Measurements from ENCODE around the gene PTPRN2.

GRCh38 chr7:158192184-158192835 lies 395.3 kb downstream of the PTPRN2 start:
- no peak for TF ChIP-seq CBX2 (IDR thresholded peaks at IDR 0.05; ENCODE audit: insufficient read depth, low read length, poor library complexity, severe bottlenecking)
- no peak for TF ChIP-seq PATZ1 (CRISPR knock-in tag; IDR thresholded peaks at IDR 0.05; ENCODE audit: borderline replicate concordance)
- TF ChIP-seq PREB (CRISPR knock-in tag; IDR thresholded peaks at IDR 0.05): no peak
- TF ChIP-seq ZNF644 (tag; IDR thresholded peaks at IDR 0.05; ENCODE audit: low read depth): no peak
- TF ChIP-seq NFYB (IDR thresholded peaks at IDR 0.05; ENCODE audit: extremely low read depth, insufficient read length): no peak
- no peak for TF ChIP-seq EZH2 (IDR thresholded peaks at IDR 0.05; ENCODE audit: borderline replicate concordance, low read depth, low read length)
- TF ChIP-seq ATF6 (CRISPR knock-in tag; IDR thresholded peaks at IDR 0.05): no peak
